ENCODE measurements around the gene PIEZO1. TPM values are rescaled to one million over a fixed set of nuclear protein-coding genes. Genes with fewer than 3 reads are reported as not detected.

Gene PIEZO1
- polyA plus RNA-seq, 1 of the 3 experiments (the other 2 are of a cell fraction) = 184 TPM

- TF ChIP-seq USF1 (IDR thresholded peaks at IDR 0.05; ENCODE audit: borderline replicate concordance, low read depth) (no peak), NFIC (IDR thresholded peaks at IDR 0.05; ENCODE audit: borderline replicate concordance) (no peak), RFX5 (IDR thresholded peaks at IDR 0.05; ENCODE audit: low read length) (no peak), REST (IDR thresholded peaks at IDR 0.05; ENCODE audit: low read depth, low read length) (no peak), TCF12 (IDR thresholded peaks at IDR 0.05) (no peak), TAF1 (IDR thresholded peaks at IDR 0.05; ENCODE audit: borderline replicate concordance, low read depth, low read length) (no peak), MEF2A (IDR thresholded peaks at IDR 0.05; ENCODE audit: borderline replicate concordance, low read depth) (no peak), NRF1 (IDR thresholded peaks at IDR 0.05; ENCODE audit: low read depth, low read length) (no peak)
- WGBS (ENCODE audit: low lambda C conversion rate) = 90% methylated on average over 11 of the region's 24 CpGs
- H4K20me1 ChIP-seq (ENCODE audit: insufficient read depth) = no peaks in the 10 kb centered on the region
- H3K9me2 ChIP-seq = no peaks in the 10 kb centered on the region
- no peaks in the 10 kb centered on the region for H3F3A ChIP-seq (replicated peaks; ENCODE audit: insufficient read depth)
- no peak for DNase-seq
- no peaks in the 10 kb centered on the region for H3K4me1 ChIP-seq (ENCODE audit: control insufficient read depth in 1 of 2, insufficient read depth in 2 of 2, low read depth in 1 of 2, low read length in 1 of 2)
- no peaks in the 10 kb centered on the region for H3K27me3 ChIP-seq (ENCODE audit: insufficient read depth)
- no peak overlapping the region for H3K9ac ChIP-seq
- no peak overlapping the region for H3K27ac ChIP-seq (ENCODE audit: low read depth in 2 of 2, low read length in 1 of 2)
- CTCF ChIA-PET = interaction anchor here (1.8 to 4.0 kb wide), 3 partner anchors 10 to 345 kb away, joined by 6 to 13 read pairs (median 8); partner anchors contain the start of genes GALNS and TRAPPC2L
- H2AFZ ChIP-seq (ENCODE audit: low read depth) = no peak overlapping the region
- H3K36me3 ChIP-seq (replicated peaks in 1 of 2; ENCODE audit: control insufficient read depth in 1 of 2, insufficient read depth in 2 of 2, low read length in 1 of 2) = peaks cover 0 to 17% of the 10 kb centered on the region in 2 experiments
- H3K79me2 ChIP-seq (ENCODE audit: insufficient read depth) = no peaks in the 10 kb centered on the region
- H3K9me3 ChIP-seq = no peaks in the 10 kb centered on the region
- no peak overlapping the region for H3K4me3 ChIP-seq (ENCODE audit: low read depth in 2 of 2, low read length in 1 of 2)
- POLR2A ChIA-PET = no interaction called here
- no peak overlapping the region for H3K4me2 ChIP-seq
Observed at GRCh38 chr16:88822281-88823040, 37.4 kb upstream of the PIEZO1 start.

- Histone ChIP-seq H3K4me2 (no peak overlapping the region), H3K9ac (no peak overlapping the region), H3K36me3 (replicated peaks in 1 of 2; ENCODE audit: control insufficient read depth in 1 of 2, insufficient read depth in 2 of 2, low read length in 1 of 2) (peaks cover 0 to 14% of the 10 kb centered on the region in 2 experiments), H2AFZ (ENCODE audit: low read depth) (no peak overlapping the region), H3K9me3 (no peaks in the 10 kb centered on the region), H3K4me1 (ENCODE audit: control insufficient read depth in 1 of 2, insufficient read depth in 2 of 2, low read depth in 1 of 2, low read length in 1 of 2) (no peaks in the 10 kb centered on the region), H3K9me2 (no peaks in the 10 kb centered on the region), H4K20me1 (ENCODE audit: insufficient read depth) (no peaks in the 10 kb centered on the region), H3K4me3 (ENCODE audit: low read depth in 2 of 2, low read length in 1 of 2) (no peak overlapping the region), H3K27ac (ENCODE audit: low read depth in 2 of 2, low read length in 1 of 2) (no peak overlapping the region), H3K79me2 (ENCODE audit: insufficient read depth) (no peaks in the 10 kb centered on the region), H3K27me3 (ENCODE audit: insufficient read depth) (no peaks in the 10 kb centered on the region), H3F3A (replicated peaks; ENCODE audit: insufficient read depth) (no peaks in the 10 kb centered on the region)
- 89% methylated on average over 13 of the region's 22 CpGs for WGBS (ENCODE audit: low lambda C conversion rate)
- TF ChIP-seq RAD21 (IDR thresholded peaks at IDR 0.05; ENCODE audit: low read length) = no peak
- TF ChIP-seq CTCF (IDR thresholded peaks at IDR 0.05) = peak; percentile 12; the same call in 1 of the 2 replicates
- no peak for DNase-seq
- POLR2A ChIA-PET = interaction anchor here (1.6 kb wide), 1 partner anchor 11 kb away, joined by 3 read pairs; no protein-coding TSS in a partner anchor
- CTCF ChIA-PET = interaction anchor here (1.1 to 4.0 kb wide), 4 partner anchors 9 to 346 kb away, joined by 4 to 13 read pairs (median 7); partner anchors contain the start of genes GALNS and TRAPPC2L
Observed at GRCh38 chr16:88821168-88821850, 36.3 kb upstream of the PIEZO1 start.

Measured in SK-N-SH (cell line).